GM04503 (cell line): Measurements from ENCODE around the gene SCD.
"Not testable (repeated sequence)": the region's sequence is repeated elsewhere in the genome, so short reads cannot be mapped to it uniquely, and the experiment has no call there.

Experiments
- DNase-seq: peaks from one replicate; pipeline ENCODE4 v3.0.0-alpha.2; 2012; ENCODE audit warnings: low read depth

Gene SCD

GRCh38 chr10:100346765-100347567, at the start of gene SCD:
Gene SCD (plus strand): TSS chr10:100347233. CDS start chr10:100347505, 272 bp downstream.
- no peak for DNase-seq

DNA sequence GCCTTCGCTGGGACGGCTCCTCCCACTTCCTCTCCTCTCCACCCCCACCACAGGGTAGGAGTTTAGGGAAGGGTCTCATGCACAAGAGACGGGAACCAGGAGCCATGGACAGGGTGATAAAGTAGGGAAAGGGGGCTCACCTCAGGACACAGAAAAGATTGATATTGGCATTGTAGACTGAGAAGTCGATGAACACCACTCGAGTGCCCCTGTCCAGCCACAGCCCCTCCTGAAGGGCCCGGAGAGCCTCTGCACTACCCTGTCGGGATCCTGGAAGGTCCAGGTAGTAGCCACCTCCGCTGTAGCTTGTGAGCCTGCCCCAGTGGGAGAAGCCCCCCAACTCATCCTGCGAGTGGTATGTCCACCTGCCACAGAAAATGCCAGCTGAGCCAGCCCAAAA, 49.8 kb upstream of the SCD start:
- DNase-seq: no peak

DNA sequence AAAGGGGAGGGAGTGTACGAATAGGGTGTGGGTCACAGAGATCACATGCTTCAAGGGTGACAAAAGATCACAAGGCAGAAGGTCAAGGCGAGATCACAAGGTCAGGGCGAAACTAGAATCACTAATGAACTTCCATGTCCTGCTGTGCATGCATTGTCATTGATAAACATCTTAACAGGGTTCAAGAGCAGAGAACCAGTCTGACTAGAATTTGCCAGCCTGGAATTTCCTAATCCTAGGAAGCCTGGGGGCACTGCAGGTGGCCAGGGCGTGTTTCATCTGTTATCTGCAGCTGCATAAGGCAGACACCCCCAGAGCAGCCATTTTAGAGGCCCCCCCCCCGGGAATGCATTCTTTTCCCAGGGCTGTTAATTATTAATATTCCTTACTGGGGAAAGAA, 45.9 kb upstream of the SCD start:
- DNase-seq: not testable (repeated sequence)

DNA sequence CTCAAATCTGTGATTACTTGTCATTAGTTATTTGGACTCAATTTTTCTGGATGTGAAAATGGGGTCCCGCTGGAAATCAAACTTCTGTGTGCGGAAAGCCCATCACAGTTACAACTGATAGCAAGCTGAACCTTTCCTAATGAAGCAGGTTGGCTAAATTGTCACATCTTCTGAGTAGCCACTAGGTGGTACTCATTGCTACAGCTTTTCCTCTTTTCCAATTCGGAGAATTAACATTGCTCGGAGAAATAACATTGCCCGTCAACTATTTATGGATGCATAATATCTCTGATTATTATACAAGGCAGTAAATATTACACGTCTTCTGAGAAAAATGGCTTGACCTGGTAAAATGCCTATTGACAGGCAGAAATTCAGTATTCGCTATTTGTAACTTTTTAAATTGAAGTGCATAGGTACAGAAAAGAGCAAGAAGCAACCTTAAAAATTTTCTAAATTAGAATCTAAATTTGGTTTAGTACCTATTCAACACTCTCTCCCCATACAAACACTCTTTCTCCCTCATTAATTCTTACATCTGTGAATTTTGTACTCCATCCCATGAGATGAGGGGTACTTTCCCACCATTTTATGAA, 43.2 kb upstream of the SCD start:
- DNase-seq: no peak

- DNase-seq: no peak
These were observed 42.6 kb upstream of the SCD start for GRCh38 chr10:100304414-100304813.

DNA sequence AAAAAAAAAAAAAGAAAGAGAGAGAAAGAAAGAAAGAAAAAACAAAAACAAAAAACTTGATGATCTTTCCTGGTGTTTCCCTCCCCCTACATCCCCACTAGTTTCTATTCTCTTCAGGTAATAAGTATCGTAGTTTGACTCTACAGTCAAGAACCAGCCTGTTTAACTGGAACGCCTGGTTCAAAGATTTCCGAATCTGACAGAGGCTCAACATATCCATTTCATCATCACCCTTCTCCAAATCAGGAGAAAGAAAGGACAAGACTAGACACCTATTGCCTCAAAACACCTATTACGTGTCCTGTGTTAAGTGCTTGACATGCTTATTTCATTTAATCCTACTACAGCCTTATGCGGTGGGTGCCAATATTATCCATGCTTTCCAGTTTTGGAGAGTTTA, 40.2 kb upstream of the SCD start:
- no peak for DNase-seq

DNA sequence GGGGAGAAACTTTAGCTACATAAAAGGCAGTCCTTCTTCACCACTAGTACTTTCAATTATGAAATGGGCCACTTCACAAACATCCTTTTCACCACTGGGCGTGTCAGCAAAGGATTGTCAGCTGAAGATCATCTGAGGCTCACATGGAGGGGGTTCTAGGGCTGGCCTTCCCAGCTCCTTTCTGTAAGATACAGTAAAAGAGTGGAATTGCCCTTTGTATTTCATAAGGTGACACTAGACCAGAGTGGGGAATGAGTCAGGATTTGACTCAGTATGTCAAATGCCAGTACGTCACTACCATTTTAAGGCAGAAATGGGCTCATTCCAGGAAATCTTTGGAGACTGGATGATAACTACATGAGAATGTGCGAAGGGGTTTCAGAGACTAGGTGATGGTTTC, 39.3 kb upstream of the SCD start:
- no peak for DNase-seq

DNA sequence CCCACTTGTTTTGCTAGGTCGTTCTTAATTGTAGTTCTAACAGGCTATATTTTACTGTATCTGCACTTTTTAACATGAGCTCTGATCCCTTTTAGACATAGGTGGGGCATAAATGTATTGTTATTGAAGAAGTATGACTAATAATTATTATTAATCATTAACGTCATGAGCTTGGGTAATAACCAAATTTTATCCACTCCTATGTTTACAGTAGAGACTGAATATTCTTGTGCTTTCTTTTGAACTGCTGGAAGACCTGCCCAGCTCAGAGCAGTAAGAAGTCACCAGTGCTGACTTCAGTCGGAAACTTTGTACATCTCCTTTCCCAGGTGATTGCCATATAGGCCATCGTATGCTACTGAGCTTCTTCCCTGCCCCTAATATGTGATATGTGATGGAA, 35.7 kb upstream of the SCD start:
- no peak for DNase-seq

DNA sequence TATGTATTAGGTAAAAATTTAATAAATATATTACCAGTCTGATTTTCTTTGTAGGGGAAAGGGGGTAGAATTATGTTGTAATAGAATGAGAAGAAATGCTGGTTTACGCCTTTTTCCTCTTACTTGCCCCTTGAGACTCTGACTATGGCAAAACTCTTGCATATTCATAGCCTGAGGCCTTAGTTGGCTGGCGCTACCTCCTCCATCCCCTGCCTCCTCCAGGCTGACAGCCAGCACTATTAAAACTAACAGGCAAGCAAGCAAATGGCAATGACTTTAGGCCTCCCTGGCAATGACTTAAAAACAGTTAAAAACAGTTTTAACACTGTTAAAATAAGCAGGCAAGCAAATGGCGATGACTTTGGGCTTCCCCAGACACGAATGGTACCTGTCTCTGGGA, 31.4 kb upstream of the SCD start:
- no peak for DNase-seq

- no peak for DNase-seq
These were observed 28.8 kb upstream of the SCD start for GRCh38 chr10:100318207-100318606.

DNA sequence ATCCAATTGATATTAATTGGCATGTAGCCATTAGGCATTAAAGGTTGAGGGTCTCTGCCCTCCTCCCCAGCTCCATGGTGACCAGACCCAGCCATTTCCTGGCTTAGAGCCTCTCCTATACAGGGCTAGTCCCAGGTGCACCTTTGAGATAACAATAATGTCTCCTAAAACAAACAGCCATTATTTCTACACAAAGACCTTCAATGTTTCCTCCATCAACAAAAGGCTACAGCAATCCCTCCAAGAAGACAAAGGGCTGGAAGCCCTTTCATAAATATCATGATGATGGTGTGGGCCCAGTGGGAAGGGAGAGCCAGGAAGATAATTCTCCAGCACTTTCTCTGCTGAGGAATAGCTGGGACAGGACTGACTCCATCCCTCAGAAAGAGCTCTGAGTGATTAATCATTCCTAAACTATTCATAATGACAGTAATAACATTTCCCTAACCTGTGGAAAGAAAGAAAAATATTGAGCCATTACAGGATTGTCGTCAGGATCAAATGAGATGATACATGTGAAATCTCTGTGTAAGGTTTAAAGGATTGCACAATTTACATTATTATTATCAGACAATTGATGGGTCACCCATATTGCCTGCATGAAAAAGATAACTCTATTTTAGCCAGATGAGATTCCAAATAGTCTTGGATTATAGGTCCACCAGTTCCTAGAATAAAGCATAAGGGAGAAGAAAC, 27.2 kb upstream of the SCD start:
- no peak for DNase-seq

DNA sequence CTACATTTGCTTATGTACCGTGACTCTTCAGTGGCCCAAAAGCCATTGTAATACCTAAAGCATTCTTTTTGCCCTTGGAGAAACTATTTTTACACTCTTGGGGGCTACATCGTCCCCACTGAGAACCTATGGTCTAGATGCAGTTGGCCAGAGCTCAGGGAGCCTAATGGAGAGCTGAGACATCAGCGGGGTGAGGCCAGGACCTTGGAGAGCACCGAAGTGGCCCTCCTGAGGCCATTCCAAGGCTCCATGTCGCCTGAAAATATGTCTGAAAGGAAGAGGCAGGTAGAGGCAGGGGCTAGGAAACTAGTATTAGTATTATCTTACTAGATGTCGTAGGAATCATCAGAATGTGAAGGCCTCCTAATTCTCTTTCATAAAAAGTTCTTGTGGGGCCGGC, 21.9 kb upstream of the SCD start:
- no peak for DNase-seq

GRCh38 chr10:100327007-100327717, 19.9 kb upstream of the SCD start:
- DNase-seq: no peak

DNA sequence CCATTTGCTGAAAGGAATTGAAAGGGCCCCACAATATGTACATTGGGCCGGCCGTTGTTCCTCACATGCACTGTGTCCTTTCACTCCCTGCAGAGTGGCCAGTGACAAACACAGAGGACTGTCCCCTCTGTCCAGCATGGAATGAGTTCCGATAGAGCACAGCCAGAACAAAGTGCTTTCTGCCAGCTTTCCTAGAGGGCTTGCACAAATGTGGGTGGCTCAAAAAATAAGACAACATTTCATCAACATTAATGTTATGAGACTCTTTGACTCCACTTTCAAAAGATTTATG, 19.4 kb upstream of the SCD start:
- DNase-seq: no peak

- DNase-seq: no peak
These were observed 18.8 kb upstream of the SCD start for GRCh38 chr10:100328198-100328597.

DNA sequence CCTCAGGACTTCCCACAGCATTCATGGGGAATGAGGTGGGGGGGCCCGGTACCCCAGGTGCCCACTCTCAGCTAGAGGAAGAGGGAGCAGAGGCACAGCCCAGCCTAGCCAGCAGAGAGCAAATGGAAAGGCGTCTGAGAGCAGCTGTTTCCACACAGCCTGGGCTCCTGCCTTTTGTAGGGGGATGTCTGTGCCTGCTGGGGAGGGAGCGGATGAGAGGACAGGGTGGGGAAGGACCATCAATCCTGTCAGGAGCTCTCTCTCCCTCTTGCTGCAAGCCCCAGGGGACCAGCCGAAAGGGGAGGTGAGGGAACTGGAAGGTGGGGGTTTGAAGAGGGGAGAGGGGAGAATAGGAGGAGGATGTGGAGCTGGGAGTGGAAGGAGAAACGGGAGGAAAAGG, 17.0 kb upstream of the SCD start, which contains the start of gene PKD2L1:
TSS of gene PKD2L1 (minus strand) at position 150 of the 400 bp plus-strand sequence. CDS start at position 25, 125 bp downstream.
- DNase-seq: no peak

DNA sequence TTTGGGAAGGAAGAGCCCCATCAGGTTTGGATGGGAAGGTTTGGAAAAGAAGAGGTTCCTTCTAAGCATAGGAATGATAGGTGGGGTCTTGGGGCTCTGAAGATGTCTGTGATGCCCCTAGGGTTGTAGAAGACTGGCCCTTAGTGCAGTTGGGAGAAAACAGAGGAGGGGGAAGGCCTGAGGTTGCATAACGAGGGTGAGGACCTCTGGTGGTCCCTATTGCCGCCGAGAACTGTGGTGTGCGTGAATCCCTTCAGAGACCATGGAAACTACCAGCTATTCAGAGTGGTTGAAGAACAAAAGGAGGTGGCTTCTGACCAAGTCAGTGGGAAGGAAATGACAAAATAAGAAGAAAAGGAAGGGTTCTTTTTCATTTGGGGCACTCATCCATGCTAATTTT, 13.9 kb upstream of the SCD start:
- DNase-seq: no peak

DNA sequence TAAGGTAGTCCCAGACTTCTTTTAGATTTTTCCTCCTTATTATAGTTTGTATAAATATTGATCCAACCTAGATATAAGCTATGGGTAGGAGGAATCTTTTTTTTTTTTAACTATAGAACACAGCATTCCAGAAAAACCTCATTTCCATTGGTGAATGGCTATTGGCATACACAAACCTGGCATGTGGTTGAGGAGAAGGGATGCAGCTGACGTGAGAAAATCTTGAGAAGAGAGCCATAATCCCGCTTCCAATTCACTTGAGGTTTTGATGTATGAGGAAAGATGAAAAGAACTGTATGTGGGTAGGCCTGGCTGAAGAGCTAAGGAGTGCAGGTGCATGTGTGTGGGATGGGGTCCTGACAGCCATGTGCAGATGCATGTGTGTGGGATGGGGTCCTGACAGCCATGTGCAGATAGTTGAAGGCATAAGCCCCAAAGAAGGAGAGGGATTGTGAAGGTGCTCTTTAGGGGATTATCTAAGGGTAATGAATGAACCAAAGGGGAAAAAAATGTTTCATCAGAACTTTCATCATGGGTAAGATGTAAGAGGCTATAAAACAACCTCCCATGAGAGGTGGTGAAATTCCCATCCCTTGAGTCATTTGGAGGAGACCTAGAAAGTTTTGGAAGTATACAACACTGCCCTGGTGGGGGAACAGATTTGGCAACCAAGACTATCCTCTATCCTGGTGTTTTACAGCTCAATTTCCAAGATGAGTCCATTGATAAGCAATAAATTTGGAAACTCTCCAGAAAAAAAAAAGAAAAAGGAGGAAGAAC, 13.2 kb upstream of the SCD start:
- no peak for DNase-seq

DNA sequence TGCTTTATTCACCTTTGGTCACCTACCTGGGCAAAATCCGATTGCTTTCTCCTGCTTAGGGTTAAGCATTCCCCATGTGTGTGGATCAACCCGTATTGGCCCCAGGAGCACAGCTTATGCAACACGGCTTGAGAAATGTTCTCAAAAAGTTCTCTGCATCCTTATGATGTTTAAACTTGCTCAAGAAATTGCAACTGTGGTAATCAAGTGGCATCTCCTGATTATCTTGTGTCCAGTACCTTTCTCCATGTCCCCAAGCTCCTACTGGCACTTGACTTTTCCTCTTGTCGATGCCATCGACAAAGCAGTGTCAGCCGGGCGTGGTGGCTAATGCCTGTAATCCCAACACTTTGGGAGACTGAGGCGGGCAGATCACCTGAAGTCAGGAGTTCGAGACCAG, 12.3 kb upstream of the SCD start:
- DNase-seq: no peak

DNA sequence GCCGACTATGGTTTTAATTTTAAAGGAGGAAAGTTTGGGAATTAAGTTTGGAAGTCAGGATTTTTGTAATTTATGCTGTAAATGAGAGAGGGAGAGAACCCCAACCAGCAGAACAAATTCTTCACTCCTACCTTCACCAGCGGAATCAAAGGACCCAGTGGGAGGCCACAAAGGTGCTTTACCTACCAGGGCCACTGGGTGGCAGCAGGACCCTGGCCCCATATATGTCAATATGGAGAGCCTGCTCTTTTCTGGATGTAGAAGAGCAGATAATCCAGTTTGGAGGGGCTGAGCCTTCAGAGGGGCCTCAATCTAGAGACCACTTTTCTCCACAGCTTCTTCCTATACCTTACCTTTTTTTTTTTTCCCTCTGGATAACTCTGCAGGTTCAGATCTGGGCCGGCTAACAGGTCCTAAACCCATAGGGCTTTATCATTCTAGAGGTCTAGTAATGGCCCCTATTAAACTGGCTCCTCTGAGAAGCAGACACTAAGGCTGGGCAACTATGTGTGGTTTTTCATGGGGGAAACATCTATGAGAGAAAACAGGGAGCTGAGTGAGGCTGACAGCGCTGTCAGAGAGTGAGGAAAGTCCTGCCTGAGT, 8.5 kb upstream of the SCD start:
- DNase-seq: no peak

- no peak for DNase-seq
These were observed 7.8 kb upstream of the SCD start for GRCh38 chr10:100339236-100339635.
